Type B pancreatic cell (in vitro differentiated cells): ENCODE data around the gene CD34. TPM values are rescaled to one million over a fixed set of nuclear protein-coding genes. Genes with fewer than 3 reads are reported as not detected.

ENCODE experiments used
- DNase-seq: peaks from one replicate; pipeline ENCODE4 v3.0.0; 2021; ENCODE audit warnings: mixed read lengths; ENCODE audit not compliant: unreplicated experiment; ENCODE audit errors: extremely low spot score
- H3K27ac Mint-ChIP-seq: 2 replicates; pipeline ENCODE4 v1.8.0; 2021; ENCODE audit warnings: mild to moderate bottlenecking, mixed read lengths
- H3K27me3 Mint-ChIP-seq: 2 replicates; pipeline ENCODE4 v1.8.0; 2021; ENCODE audit warnings: mixed read lengths
- H3K36me3 Mint-ChIP-seq: 2 replicates; pipeline ENCODE4 v1.8.0; 2021; ENCODE audit warnings: mixed read lengths
- H3K4me1 Mint-ChIP-seq: one replicate; pipeline ENCODE4 v1.8.0; 2021; ENCODE audit warnings: mixed read lengths; ENCODE audit not compliant: unreplicated experiment
- H3K4me3 Mint-ChIP-seq: 2 replicates; pipeline ENCODE4 v1.8.0; 2021; ENCODE audit warnings: mild to moderate bottlenecking, mixed read lengths
- H3K9me3 Mint-ChIP-seq: 2 replicates; pipeline ENCODE4 v1.8.0; 2021; ENCODE audit warnings: mixed read lengths
- CTCF ChIP-seq: fragments of 200-600 bp; sonication (generic); conservative IDR thresholded peaks from 2 replicates; pipeline ENCODE4 v1.5.0; 2021; ENCODE audit warnings: antibody characterized with exemption, mild to moderate bottlenecking
- total RNA-seq: library from RNA; stranded (reverse); gene quantifications from 2 replicates; pipeline ENCODE4 v1.2.1, GENCODE V29; 2021; ENCODE audit warnings: low replicate concordance

The CD34 gene
- total RNA-seq, 1 donor from 2014 or later, result 0.34 TPM

- DNase-seq, result no peak
- no peaks in the 10 kb centered on the region for H3K36me3 Mint-ChIP-seq
These were observed 7.9 kb downstream of the CD34 start for GRCh38 chr1:207903053-207903452.

GRCh38 chr1:207902566-207902965 lies 8.4 kb downstream of the CD34 start:
- Mint-ChIP-seq H3K27ac (no peak overlapping the region), H3K4me1 (peaks cover 10% of the 10 kb centered on the region), H3K4me3 (no peak overlapping the region), H3K27me3 (peaks cover 12% of the 10 kb centered on the region), H3K9me3 (no peaks in the 10 kb centered on the region), H3K36me3 (no peaks in the 10 kb centered on the region)
- no peak for TF ChIP-seq CTCF
- no peak for DNase-seq

More at GRCh38 chr1:207903053-207903452, 7.9 kb downstream of the CD34 start:
- peaks cover 16% of the 10 kb centered on the region for H3K27me3 Mint-ChIP-seq
- peaks cover 10% of the 10 kb centered on the region for H3K4me1 Mint-ChIP-seq
- no peak overlapping the region for H3K27ac Mint-ChIP-seq
- H3K9me3 Mint-ChIP-seq, result no peaks in the 10 kb centered on the region
- no peak overlapping the region for H3K4me3 Mint-ChIP-seq
- TF ChIP-seq CTCF, result no peak

- H3K27ac Mint-ChIP-seq, result no peak overlapping the region
These were observed 9.8 kb downstream of the CD34 start for GRCh38 chr1:207901041-207901653.

GRCh38 chr1:207898836-207899235 lies 12.1 kb downstream of the CD34 start:
- TF ChIP-seq CTCF, result no peak
- Mint-ChIP-seq H3K4me1 (peaks cover 6% of the 10 kb centered on the region), H3K27ac (no peak overlapping the region), H3K36me3 (no peaks in the 10 kb centered on the region), H3K27me3 (peaks cover 16% of the 10 kb centered on the region), H3K9me3 (no peaks in the 10 kb centered on the region), H3K4me3 (no peak overlapping the region)
- no peak for DNase-seq

More at GRCh38 chr1:207901041-207901653, 9.8 kb downstream of the CD34 start:
- no peaks in the 10 kb centered on the region for H3K9me3 Mint-ChIP-seq
- H3K4me1 Mint-ChIP-seq, result peaks cover 10% of the 10 kb centered on the region
- H3K36me3 Mint-ChIP-seq, result no peaks in the 10 kb centered on the region
- peaks cover 7% of the 10 kb centered on the region for H3K27me3 Mint-ChIP-seq
- no peak overlapping the region for H3K4me3 Mint-ChIP-seq
- no peak for TF ChIP-seq CTCF
- no peak for DNase-seq

- Mint-ChIP-seq H3K27ac (no peak overlapping the region), H3K27me3 (peaks cover 20% of the 10 kb centered on the region), H3K9me3 (no peaks in the 10 kb centered on the region), H3K4me3 (no peak overlapping the region), H3K4me1 (peaks cover 6% of the 10 kb centered on the region), H3K36me3 (no peaks in the 10 kb centered on the region)
- TF ChIP-seq CTCF, result no peak
- DNase-seq, result no peak
These were observed 12.7 kb downstream of the CD34 start for GRCh38 chr1:207898260-207898659.
